GM19328 (cell line): ENCODE results near the gene ZNF445.
"Not testable (repeated sequence)": the region's sequence is repeated elsewhere in the genome, so short reads cannot be mapped to it uniquely, and the experiment has no call there.

ENCODE experiments used
- ATAC-seq: cut with Tn5 transposase; IDR thresholded peaks from one replicate; pipeline ENCODE4 v1.9.1; 2021; ENCODE audit warnings: mild to moderate bottlenecking, moderate library complexity; ENCODE audit not compliant: unreplicated experiment

Gene ZNF445

DNA sequence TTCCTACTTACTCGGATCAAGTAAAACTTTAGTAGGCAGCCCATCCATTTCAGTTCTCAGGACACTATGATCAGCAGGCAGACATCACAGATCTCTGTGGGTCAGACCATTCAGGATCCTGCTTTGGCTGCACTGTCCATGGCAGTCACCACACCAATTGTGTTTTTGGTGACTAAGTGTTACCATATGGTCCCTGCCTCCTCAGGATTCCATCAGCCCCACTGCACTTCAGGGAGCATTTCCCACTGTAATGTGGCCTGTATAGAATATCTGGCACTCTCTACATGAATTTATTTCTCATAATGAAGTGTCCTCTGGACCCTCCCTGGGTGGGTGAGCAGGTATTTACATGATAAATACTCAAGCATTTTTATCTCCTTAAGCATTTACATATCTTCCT, 41.3 kb downstream of the ZNF445 start:
- ATAC-seq, result no peak

DNA sequence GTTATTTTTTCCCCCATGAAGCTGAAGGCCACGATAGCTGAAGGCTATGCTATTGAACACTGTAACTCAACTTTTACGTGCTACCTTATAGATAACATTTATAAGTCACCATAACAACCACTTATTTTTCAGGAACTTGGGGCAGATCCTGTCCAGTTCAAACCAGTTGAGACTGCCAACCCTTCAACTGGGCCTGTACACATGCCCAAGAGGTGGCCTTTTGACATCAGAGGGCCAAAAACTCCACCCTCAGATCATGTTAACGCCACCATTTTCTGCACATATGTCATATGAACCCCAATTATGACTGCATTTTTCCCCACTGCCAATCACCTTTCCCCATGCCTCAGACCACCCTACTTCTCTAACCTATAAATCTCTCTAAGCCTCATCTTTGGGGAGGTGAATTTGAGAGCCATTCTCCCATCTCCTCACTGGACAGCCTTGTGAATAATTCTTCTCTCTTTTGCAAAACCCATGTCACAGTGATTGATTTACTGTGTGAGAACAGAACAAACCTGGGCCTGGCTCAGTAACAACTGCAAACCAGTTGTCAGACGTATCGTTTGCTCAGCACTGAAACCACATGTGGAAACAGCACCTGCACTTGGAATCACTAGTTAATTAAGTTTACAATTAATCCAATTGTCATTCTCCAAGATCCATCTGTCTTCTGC, 42.5 kb downstream of the ZNF445 start:
- ATAC-seq, result no peak

DNA sequence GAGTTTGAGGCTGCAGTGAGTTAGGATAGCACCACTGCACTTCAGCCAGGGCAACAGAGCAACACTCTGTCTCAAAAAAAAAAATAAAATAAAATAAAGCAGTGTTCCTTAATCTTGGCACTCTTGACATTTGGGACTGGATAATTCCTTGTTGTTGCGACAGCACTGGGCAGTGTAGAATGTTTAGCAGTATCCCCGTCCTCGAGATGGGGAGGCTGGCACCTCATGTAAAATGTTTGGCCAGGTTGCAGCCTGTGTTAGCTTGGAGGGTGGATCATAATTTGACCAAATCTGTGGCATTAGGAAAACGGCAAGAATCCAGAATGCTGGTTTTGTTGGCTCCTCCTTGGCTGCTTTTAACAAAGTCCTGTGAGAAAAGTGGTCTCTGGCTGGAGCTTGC, 47.0 kb downstream of the ZNF445 start:
- no peak for ATAC-seq

DNA sequence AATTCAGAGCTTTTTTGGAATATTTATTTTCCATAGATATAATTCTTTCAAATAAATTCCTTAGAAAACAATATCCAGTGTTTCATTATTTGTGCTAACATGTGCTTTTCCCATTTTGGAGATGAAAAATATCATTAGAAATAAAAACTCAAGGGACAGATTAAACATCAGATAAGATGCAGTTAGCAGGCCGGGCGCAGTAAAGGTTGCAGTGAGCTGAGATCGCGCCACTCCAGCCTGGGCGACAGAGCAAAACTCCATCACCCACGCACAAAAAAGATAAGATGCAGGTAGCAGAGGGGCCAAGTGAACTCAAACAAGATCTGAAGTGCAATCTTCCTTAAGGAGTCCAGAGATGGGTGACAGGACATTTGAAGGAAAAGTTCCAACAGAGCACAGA, 48.0 kb downstream of the ZNF445 start:
- no peak for ATAC-seq

DNA sequence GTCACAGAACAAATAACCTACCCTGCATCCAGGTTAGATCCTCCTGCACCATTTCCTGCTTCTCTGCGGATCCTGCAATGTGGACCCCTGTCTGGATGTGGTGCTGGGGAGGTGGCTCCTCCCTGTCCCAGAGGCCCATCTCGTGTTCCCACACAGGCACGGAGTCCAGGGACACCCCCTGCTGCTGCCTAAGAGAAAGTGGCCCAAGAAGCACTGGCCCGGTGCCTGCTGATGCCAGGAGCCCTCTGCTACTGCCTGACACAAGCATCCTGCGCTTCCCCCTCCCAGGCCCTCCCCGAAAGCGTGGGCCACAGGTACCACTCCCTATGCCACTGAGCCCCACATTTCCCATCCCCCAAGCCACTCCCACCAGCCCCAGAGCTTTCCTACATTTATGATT, 48.6 kb downstream of the ZNF445 start:
- ATAC-seq, result no peak

DNA sequence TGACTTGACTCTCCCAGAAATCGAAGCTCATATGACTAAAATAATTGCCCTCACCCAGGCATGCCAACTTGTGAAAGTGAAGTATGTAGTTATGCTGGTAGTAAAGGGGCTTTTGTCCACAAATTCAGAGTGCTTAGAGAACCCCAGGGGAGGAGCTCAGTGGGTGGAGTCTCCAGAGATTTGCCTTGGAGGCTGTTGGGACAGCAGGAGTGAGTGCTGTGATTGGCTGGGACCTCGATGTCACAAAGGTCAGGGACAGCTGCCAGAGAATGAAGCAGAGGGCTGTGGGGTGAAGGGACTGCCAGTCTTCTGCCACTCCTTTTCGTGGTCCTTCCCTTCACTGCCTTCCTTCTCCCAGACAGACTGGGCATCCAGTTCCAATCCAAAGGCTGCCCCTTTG, 49.8 kb downstream of the ZNF445 start:
- no peak for ATAC-seq

DNA sequence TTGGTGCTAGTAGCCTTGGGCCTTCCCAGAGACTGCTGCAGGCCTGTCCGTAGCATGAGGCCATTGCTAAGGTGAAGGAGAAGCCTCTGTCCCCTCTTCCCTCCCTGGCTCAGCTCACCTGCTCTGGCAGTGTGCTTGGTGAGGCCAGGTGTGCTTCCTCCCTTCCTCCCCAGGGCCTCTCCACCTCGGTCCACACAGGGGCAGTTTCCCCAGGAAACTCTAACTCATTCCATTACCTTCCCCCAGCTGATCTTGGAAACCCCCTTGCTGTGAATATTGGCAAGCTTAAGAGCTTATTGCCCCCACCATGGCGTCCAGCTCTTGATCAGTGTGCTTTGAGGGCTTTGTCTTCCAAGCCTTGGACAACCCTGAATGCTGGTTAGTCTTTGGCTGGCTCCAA, 52.7 kb downstream of the ZNF445 start:
- ATAC-seq, result no peak

DNA sequence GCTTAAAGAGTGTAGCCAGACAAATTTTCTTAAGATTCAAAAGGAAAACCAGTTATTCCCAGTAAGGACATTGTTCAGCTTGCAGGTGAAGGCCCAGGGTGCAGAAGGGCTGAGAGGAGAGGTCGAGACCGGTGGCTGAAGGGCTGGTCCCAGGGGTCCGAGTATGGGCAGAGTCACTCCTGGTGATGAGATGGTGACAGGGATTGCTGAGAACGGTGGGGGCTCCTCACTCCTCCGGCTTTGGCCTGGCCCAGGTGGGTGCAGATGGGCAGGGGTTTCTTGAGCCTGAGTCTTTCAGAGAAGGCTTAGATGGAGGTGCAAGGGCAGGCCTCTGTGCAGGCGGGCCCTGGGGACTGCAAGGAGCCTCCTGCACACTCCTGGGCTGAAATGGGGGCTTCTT, 56.2 kb downstream of the ZNF445 start:
- ATAC-seq, result no peak

DNA sequence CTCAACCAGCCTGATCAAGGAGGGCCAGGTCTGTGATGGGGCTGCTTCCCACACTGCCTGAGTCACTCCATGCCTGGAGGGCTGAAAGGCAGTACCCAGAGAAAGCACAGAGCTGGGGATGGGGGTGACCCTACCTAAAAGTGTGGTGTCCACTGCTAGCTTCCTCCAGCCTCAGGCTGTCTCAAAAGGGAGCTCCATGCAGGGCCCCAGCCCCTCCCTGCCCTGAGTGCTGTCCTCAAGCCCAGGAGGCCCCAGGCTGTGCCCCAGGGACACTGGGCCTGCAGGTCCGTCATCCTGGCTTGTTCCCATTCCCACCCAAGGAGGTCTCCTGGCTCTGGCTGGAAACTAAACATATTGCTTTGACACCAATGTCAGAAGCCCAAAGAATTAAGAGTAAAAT, 56.8 kb downstream of the ZNF445 start:
- no peak for ATAC-seq

DNA sequence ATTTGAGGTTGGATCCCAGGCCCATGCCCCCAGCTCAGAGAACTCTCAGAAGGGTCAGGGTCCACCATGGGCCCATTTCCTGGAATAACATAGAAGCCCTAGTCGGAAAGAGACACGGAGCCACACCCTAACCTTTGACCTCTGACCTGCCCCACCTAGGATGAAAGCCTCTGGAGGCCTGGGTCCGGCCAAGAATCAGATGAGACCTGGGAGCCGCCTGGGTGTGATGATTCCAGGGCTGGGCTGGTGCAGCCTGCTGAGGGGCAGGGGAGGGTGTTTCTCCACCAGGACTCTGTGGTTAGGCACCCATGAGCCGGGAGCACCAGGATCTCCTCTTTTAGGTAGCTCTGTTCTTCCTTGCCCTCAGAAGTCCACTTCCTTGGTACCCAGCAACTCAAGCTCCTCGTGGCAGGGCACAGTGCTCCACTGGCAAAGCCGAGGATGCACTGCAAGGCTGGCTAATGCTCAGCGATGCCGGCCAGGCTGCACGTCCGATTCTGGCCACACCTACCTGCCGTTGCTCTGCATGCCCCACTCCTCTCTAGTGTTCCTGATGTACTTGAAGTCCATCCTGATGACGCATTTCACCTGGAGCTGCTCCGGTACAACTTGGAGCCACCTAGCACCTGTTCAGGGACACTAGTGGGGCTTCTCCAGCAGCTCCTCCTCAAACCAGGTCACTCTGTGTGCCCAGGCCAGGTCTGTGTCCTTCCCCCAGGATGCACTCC, 57.4 kb downstream of the ZNF445 start:
- no peak for ATAC-seq

DNA sequence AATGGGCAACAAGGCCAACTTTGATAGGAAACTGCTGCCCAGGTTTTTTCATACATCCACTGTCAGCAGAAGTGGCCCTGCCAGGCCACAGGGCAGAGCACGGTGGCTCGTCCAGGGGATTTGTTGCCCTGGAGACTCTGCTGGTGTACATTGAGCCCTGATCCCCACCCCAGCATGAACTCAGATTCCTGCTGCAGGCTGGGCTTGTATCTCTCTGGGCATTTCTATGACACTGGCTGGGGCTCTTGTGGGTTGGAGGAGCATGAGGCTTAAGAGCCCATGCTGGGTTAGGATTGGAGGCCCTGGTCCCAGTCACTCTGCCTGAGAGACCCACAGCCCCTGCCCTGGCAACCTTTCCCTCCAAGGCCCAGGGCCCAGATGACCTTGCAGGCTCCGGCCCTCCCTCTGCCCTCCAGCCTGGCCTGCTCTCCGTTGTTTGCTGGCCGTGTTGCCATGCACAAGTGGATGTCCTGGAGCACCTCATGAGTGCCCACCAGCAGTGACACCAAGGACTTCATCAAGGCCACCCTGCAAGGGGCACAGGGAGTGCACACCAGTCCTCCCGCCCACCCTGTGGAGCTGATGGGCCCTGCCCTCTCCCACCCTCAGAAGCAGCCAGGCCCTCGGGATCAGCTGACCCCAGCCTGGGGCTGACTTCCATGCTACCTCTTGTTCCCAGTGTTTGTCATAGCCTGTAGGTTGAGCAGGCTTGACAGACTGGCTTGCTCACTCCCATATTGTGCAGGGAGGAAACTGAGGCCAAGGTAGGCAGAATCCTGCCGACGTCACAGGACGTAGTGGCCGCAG, 58.2 kb downstream of the ZNF445 start:
- ATAC-seq, result no peak

DNA sequence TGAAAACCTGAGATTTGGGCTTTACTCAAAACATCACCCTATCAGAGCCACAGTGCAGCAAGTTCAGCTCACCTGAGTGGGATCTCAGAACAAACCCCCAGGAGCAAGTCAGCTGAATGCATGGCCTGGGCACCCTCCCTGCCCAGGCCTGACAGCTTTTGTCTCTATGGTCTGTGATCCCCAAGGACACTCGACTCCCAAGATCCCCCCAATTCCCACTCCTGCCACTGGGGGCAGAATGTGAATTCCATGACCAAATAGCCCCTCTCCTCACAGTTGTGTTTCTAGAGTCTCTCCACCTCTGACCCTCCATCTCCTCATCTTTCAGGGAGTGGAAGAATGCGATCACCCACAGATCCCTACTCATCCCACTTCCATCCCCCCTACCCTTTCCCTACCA, 58.9 kb downstream of the ZNF445 start:
- no peak for ATAC-seq

DNA sequence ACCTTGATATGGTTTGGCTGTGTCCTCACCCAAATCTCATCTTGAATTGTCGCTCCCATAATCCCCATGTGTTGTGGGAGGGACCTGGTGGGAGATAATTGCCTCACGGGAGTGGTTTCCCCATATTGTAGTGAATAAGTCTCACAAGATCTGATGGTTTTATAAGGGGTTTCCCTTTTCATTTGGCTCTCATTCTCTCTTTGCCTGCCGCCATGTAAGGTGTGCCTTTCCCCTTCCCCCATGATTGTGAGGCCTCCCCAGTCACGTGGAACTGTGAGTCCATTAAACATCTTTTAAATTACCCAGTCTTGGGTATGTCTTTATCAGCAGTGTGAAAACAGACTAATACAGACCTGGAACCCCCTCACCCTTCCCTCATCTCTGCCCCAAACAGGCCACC, 59.4 kb downstream of the ZNF445 start:
- not testable (repeated sequence) for ATAC-seq

DNA sequence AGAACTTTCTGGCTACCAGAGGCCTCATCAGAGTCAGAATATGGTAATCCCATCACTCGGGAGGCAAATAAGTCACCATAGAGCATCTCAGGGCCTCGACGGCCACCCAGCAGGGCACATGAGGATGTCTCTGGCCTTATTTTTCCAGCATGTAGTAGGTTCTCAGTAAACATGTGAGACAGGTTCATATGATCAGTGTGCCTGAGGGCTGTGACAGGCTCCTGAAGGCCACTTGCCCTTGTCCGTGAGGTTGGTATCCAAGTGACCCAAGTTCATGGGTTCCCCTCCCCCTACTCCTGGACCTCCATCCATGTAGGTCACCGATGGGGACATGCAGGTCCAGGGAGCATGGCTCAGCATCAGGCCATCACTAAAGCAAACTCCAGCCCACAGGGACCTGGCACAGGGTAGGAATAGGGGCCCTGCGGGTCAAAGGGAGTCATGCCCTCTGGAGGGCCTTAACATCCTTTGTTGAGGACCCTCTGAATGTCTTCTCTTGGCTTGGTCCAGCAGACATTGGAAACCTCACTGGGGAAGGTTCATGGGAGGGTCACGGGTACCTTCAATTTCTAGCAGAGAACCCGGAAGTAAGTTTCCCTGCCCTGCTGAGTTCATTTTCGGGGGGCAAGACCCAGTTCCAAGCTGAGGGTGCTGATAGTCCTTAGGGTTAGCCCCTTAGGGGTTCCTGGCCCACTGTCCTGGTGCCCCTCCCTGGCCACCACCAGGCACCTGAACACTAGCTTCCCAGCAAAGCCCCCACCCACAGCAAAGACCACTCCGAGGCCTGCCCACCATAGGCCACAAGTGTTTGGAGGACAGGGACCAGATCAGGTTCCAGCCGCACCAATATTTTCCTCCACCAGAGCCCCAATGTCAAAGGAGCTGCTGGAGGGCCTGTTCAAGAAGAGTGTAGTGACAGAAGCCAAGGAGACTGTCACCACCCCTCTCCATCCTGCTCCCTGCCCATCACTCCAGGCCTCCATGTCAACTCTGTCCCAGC, 61.1 kb downstream of the ZNF445 start:
- no peak for ATAC-seq

DNA sequence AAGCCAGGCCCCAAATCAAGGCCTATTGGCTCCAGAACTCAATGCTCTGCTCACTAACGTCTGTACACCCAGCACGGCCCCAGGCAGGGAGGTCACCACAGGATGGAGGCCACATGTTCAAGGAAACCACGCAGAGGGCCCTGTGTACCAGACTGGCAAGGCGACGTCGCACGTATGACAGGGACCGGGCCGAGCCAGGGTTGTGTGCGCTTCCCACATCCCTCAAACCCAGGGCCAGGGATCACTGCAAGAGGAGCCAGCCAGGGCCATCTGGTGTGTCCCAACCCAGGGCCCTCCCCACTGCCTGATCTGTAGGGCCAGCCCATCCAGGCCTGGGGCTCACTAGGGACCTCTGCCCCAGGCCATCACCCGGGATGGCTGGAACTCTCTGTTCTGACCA, 62.0 kb downstream of the ZNF445 start:
- ATAC-seq, result no peak

DNA sequence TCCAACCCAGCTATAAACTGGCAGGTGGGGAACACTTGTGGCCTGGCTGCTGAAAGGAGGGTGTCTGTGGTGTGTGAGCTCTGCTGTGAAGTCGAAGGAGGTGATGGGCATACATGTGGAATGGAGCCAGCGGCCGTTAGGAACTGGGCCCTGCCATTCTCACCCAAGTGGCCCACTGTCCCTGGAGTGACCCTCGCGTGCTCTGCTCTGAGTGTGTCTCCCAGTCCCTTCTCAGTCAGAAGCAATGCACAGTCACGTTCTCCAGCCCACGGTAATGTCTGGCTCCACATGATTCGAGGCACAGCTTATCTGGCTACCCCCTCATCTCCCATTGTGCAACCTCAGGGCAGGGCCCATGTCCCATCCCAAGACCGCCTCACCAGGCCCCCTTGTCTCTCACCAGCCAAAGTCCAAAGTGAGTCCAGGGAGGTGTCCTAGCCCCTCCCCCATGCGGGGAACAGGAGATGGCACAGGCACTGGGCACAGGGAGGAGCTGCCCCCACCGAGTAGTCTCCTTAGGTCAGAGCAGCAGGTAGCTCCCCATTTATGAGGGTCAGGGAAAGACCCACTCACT, 62.9 kb downstream of the ZNF445 start:
- ATAC-seq, result no peak

DNA sequence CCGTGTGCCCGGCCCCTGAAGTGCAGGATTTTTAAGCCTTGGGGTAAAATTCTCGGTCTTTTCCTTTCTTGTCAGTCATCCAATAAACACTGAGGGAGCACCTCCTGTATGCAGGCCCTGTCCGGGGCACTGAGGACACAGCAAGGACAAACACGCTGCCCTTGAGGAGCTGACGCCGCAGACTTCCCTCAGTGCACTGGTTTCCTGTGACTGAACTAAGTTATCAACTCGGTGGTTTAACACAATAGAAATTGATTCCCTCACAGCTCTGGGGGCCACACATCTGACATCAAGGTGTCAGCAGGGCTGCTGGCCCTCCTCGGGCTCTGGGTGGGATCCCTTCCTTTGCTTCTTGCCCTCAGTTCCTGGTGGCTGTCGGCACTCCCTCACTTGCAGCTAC, 65.1 kb downstream of the ZNF445 start:
- no peak for ATAC-seq

DNA sequence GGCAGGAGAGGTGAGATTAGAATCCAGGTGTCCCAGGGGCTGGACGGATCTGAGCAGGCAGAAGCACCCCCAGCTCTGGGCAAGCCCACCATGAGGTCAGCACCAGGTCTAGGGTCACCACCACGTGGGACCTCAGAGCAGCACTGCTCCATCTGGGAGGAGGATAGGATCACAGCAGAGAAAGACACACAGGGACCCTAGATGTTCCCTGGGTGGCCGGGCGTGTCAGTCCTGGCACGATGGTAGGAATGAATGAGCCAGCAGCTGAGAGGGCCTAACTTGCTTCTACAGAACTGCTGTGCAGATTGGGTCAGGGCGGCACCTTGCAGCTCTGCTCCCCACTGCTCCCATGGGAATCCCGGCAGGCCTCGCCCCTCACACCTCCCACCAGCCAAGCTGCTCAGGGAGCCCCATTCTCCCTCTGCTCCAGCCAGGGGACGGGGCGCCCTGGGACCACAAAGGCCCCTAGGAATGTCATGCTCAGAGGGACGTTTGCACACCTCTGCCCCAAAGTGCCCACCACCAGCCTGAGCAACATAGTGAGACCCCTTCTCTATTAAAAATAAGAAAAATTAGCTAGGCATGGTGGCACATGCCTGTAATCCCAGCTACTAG, 66.3 kb downstream of the ZNF445 start:
- ATAC-seq, result no peak

DNA sequence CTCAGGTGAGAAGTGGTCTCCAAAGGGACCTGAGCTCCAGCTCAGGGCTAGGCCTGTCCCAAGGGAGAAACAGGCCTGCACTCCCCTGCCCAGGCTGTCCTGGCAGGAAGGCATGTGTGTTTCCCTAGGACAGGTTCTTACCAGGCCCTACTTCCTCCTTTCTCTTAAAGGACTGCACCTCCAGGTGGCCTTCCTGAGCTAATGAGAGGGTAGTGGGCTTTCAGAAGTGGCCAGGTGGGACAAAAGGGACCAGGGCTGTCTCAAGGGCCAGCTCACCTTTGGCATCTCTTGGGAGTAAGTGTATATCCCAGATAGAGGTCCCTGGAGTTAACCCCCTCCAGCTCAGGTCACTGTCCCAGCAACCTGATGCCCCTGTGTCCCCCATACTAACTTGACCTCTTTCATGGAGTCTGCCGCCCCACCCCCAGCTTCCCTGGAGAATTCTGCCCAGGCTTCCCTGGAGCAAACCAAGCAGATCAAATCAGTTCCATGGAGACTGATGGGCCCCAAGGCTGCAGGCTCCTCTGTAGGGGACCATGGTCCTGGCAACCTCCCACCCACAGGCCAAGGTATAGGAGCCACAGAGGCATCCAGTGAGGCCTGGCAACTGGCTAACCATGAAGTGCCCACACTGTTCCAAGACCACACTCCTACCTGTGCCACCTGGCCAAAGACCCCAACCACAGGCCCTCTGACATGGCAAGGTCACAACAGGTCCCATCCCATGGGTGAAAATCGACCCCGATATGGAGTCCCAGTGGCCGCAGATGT, 67.6 kb downstream of the ZNF445 start:
- no peak for ATAC-seq
